Mesenchymal stem cell (in vitro differentiated cells and primary cell): Measurements from ENCODE around the gene SNX33.

Experiments used
- DNase-seq: peaks from one replicate; pipeline ENCODE4 v3.0.0-alpha.2; 2013
- H2AFZ ChIP-seq: one replicate; pipeline ENCODE4 v1.6.1; 2013; ENCODE audit warnings: low read depth, mild to moderate bottlenecking, control low read depth, inconsistent platforms, low read length, moderate library complexity
- H2AK5ac ChIP-seq: 2 replicates; pipeline ENCODE4 v1.6.1; 2013; ENCODE audit warnings: low read length, moderate library complexity, mild to moderate bottlenecking, inconsistent platforms; ENCODE audit not compliant: severe bottlenecking
- H2BK120ac ChIP-seq: one replicate; pipeline ENCODE4 v1.6.1; 2013; ENCODE audit warnings: low read depth, mild to moderate bottlenecking, inconsistent platforms, low read length, moderate library complexity
- H2BK12ac ChIP-seq, 2 experiments: one replicate each; pipeline ENCODE4 v1.6.1; 2013; ENCODE audit warnings: inconsistent platforms in 2 of 2, low read length in 2 of 2, mild to moderate bottlenecking in 2 of 2, moderate library complexity in 2 of 2, control low read depth in 1 of 2
- H2BK15ac ChIP-seq: one replicate; pipeline ENCODE4 v1.6.1; 2013; ENCODE audit warnings: mild to moderate bottlenecking, low read depth, inconsistent platforms; ENCODE audit not compliant: poor library complexity, severe bottlenecking
- H2BK5ac ChIP-seq: 2 replicates; pipeline ENCODE4 v1.6.1; 2013; ENCODE audit warnings: low read depth, mild to moderate bottlenecking, low read length, control low read depth, inconsistent platforms; ENCODE audit not compliant: poor library complexity, severe bottlenecking
- H3K14ac ChIP-seq, 2 experiments: one replicate each; pipeline ENCODE4 v1.6.1; 2013; ENCODE audit warnings: inconsistent platforms in 2 of 2, low read length in 2 of 2, control low read depth in 1 of 2, mild to moderate bottlenecking in 1 of 2, moderate library complexity in 1 of 2
- H3K18ac ChIP-seq, 2 experiments: one replicate each; pipeline ENCODE4 v1.6.1; 2013; ENCODE audit warnings: inconsistent platforms in 2 of 2, low read length in 2 of 2, control low read depth in 1 of 2, low read depth in 1 of 2, mild to moderate bottlenecking in 1 of 2
- H3K23ac ChIP-seq, 2 experiments: one replicate each; pipeline ENCODE4 v1.6.1; 2013; ENCODE audit warnings: inconsistent platforms in 2 of 2, low read length in 2 of 2, mild to moderate bottlenecking in 2 of 2, moderate library complexity in 2 of 2, control low read depth in 1 of 2
- H3K27ac ChIP-seq: 2 replicates; pipeline ENCODE4 v1.5.1; 2013; ENCODE audit warnings: mild to moderate bottlenecking, moderate library complexity, low read length, control low read depth, inconsistent platforms; ENCODE audit not compliant: poor library complexity, severe bottlenecking
- H3K27me3 ChIP-seq, 2 experiments: 2 replicates each; pipeline versions ENCODE4 v1.6.1 to v1.7.0; 2013; ENCODE audit warnings: low read length in 2 of 2, mild to moderate bottlenecking in 2 of 2, moderate library complexity in 2 of 2, control low read depth in 1 of 2, inconsistent platforms in 1 of 2; ENCODE audit not compliant: control insufficient read depth in 1 of 2, insufficient read depth in 1 of 2
- H3K36me3 ChIP-seq, 2 experiments: 2 replicates each; pipeline versions ENCODE4 v1.6.1 to v1.7.0; 2013; ENCODE audit warnings: low read length in 2 of 2, control low read depth in 1 of 2, inconsistent platforms in 1 of 2, low read depth in 1 of 2, mild to moderate bottlenecking in 1 of 2; ENCODE audit not compliant: insufficient read depth in 2 of 2, control insufficient read depth in 1 of 2
- H3K4ac ChIP-seq, 2 experiments: one replicate each; pipeline ENCODE4 v1.6.1; 2013; ENCODE audit warnings: inconsistent platforms in 2 of 2, low read length in 2 of 2, mild to moderate bottlenecking in 2 of 2, moderate library complexity in 2 of 2, control low read depth in 1 of 2, low read depth in 1 of 2
- H3K4me1 ChIP-seq: 2 replicates; pipeline ENCODE4 v1.6.1; 2013; ENCODE audit warnings: low read depth, low read length, control low read depth; ENCODE audit not compliant: control insufficient read depth, insufficient read depth
- H3K4me2 ChIP-seq: 2 replicates; pipeline ENCODE4 v1.6.1; 2013; ENCODE audit warnings: low read length, mild to moderate bottlenecking, inconsistent platforms; ENCODE audit not compliant: poor library complexity, severe bottlenecking
- H3K4me3 ChIP-seq, 2 experiments: 2 replicates each; pipeline versions ENCODE4 v1.5.1 to v1.7.0; 2013; ENCODE audit warnings: low read length in 2 of 2, mild to moderate bottlenecking in 2 of 2, control low read depth in 1 of 2, low read depth in 1 of 2; ENCODE audit not compliant: insufficient read depth in 1 of 2
- H3K79me1 ChIP-seq: replicated peaks from 2 replicates; pipeline ENCODE4 v1.6.1; 2013; ENCODE audit warnings: mild to moderate bottlenecking, control low read depth, low read length, inconsistent platforms; ENCODE audit not compliant: poor library complexity, severe bottlenecking
- H3K9ac ChIP-seq: 2 replicates; pipeline ENCODE4 v1.7.0; 2013; ENCODE audit warnings: mild to moderate bottlenecking, low read length, moderate library complexity
- H3K9me3 ChIP-seq: 2 replicates; pipeline ENCODE4 v1.7.0; 2013; ENCODE audit warnings: mild to moderate bottlenecking, low read length; ENCODE audit not compliant: control insufficient read depth
- H4K8ac ChIP-seq: one replicate; pipeline ENCODE4 v1.6.1; 2013; ENCODE audit warnings: inconsistent platforms, mild to moderate bottlenecking, low read length, moderate library complexity
- H4K91ac ChIP-seq: one replicate; pipeline ENCODE4 v1.6.1; 2013; ENCODE audit warnings: mild to moderate bottlenecking, low read length, inconsistent platforms
- WGBS: methylation state at CpG from one replicate; pipeline ENCODE4 v1.1.7; 2013; ENCODE audit warnings: mixed read lengths; 5-methylcytosine and 5-hydroxymethylcytosine counted together

The SNX33 gene

DNA sequence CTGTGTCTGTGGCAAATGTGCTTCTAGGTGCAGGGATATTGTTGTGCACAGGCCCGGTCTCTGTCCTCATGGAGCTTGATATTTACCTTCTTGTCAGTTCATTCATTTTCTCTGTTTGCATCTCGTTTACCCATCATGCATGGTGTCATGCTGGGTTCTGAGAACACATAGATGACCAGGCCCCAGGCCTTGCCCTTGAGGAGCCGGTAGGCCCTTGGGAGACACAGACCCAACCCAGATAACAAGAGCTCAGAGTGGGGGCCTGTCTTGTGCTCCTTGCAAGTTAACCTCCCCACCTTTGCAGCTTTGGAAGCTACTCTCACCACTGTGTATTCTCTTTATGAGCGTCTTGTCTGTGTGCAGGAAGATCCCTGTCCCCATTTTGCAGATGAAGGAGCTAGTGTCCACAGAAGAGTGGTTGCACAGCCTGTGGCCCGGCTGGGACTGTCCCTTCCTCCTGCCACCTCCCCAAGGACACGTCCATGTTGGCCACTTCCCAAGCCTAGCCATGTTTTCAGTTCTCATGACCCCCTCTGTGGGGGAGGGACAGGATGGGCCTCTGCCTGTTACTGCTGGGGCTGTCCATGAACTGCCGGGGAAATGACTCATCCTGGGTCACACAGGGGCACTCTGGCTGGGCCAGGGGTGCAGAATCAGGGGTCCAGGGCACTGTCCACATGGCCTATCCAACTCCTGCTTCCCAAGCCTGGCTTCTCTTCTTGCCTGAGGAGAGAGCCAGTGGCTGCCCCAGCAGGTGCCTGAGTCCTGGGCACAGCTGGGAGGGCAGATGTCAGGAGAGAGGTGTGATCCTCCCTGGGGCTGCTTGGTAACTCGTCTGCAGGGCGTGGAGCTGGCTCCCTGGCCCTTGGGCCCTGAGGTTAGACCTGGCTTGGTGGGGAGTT lies 3.4 kb downstream of the SNX33 start:
- Histone ChIP-seq H3K36me3 (peaks cover 53 to 60% of the 10 kb centered on the region in 2 experiments), H3K4me2 (peak overlapping the region; percentile 58), H3K14ac (peak overlapping the region in 1 of 2 experiments; percentile 89), H3K79me1 (peaks cover 7% of the 10 kb centered on the region), H3K4me3 (peak overlapping the region; percentile 2 to 94), H2BK120ac (no peak overlapping the region), H4K8ac (peak overlapping the region; percentile 22), H2AK5ac (no peak overlapping the region), H3K9ac (peak overlapping the region; percentile 98), H2BK5ac (no peak overlapping the region), H2BK15ac (no peak overlapping the region), H2AFZ (no peak overlapping the region), H3K4ac (peak overlapping the region; percentile 30 to 71), H3K4me1 (peaks cover 53% of the 10 kb centered on the region), H3K18ac (peak overlapping the region; percentile 48 to 82), H3K27me3 (no peaks in the 10 kb centered on the region), H3K27ac (no peak overlapping the region), H4K91ac (peak overlapping the region; percentile 9), H3K9me3 (no peaks in the 10 kb centered on the region), H3K23ac (no peak overlapping the region), H2BK12ac (peak overlapping the region in 1 of 2 experiments; percentile 65)
- WGBS = 56% methylated on average over 7 of the region's 9 CpGs
- peak; percentile 71 for DNase-seq

DNA sequence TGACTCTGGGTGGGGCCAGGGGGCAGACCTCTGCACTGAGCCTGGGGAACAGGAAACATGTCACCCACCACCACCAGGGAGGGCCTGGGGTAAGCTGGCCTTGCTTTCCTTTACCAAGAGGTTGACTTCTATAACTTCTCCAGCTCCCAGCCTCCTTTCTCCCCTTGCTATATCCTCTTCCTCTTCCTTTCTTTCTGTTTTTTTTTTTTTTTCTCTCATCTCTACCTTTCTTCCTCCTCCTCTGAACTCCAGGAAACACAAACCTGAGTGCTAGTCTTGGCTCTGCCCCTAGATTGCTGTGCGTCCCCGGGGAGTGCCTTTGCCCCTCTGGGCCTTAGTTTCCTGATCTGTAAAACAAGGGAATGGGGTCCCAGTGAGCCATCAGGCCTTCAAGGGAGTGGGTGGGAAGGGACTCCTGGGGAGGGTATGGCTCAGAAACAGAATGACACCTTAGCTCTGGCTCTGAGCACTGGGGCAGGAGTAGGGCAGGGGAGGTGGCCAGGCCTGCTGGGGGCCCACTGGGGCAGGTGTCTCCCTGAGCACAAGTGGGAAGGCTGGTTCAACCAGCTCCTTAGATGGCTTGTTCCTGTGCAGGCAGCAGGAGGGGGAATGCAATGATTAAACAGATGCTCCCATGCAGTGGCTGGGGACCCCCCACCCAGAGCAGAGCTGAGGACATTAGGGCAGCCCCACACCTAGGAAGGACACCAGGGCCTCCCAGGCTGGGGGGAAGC lies 4.3 kb downstream of the SNX33 start:
- 50% methylated on average over 2 of the region's 2 CpGs for WGBS
- H4K8ac ChIP-seq = peak overlapping the region; percentile 22
- peak overlapping the region in 1 of 2 experiments; percentile 89 for H3K14ac ChIP-seq
- peak overlapping the region; percentile 11 for H2BK120ac ChIP-seq
- H3K4me1 ChIP-seq = peaks cover 52% of the 10 kb centered on the region
- H2BK15ac ChIP-seq = peak overlapping the region; percentile 26
- H3K4me2 ChIP-seq = peak overlapping the region; percentile 58
- H3K79me1 ChIP-seq = peaks cover 14% of the 10 kb centered on the region
- H3K27me3 ChIP-seq = no peaks in the 10 kb centered on the region
- no peak overlapping the region for H4K91ac ChIP-seq
- H3K4me3 ChIP-seq = peak overlapping the region; percentile 2 to 94
- peak overlapping the region; percentile 39 for H2BK5ac ChIP-seq
- H2BK12ac ChIP-seq = peak overlapping the region in 1 of 2 experiments; percentile 65
- H3K4ac ChIP-seq = peak overlapping the region; percentile 30 to 71
- peak overlapping the region; percentile 48 to 82 for H3K18ac ChIP-seq
- peaks cover 62 to 68% of the 10 kb centered on the region in 2 experiments for H3K36me3 ChIP-seq
- no peak overlapping the region for H3K27ac ChIP-seq
- peak overlapping the region in 1 of 2 experiments; percentile 46 for H3K23ac ChIP-seq
- no peak for DNase-seq
- H2AFZ ChIP-seq = no peak overlapping the region
- H3K9me3 ChIP-seq = no peaks in the 10 kb centered on the region
- peak overlapping the region; percentile 98 for H3K9ac ChIP-seq
- peak overlapping the region; percentile 64 for H2AK5ac ChIP-seq

DNA sequence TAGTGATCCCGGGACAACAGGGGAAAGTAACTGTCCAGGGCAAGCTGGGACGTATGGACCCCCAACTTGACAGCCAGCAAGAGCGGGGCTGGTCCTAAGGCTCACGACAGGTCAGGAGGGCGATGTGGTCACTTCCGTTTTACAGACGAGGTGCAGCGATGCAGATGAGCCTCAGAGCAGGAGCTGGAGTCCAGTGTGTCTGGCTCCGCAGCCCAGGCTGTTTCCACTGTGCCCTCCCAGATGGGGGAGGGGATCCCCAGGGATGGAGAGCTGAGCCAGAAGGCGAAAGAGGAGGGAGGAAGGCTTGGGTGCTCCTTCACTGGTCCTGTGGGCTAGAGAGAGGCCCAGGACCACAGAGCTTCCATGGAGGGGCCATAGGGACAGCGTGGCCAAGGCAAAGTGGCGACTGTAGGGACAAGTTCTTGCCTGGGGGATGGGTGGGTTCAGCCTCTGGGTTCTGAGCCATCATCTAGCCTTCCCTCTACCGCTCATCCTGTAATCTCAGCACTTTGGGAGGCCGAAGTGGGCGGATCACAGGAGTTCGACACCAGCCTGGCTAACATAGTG lies 5.7 kb downstream of the SNX33 start:
- H3K4me2 ChIP-seq = no peak overlapping the region
- H3K27me3 ChIP-seq = no peaks in the 10 kb centered on the region

More for the DNA sequence above, 5.7 kb downstream of the SNX33 start:
- no peak overlapping the region for H4K8ac ChIP-seq
- H2BK5ac ChIP-seq = no peak overlapping the region
- peak overlapping the region; percentile 98 for H3K9ac ChIP-seq
- peaks cover 20% of the 10 kb centered on the region for H3K79me1 ChIP-seq
- H2BK15ac ChIP-seq = no peak overlapping the region
- no peak overlapping the region for H3K4ac ChIP-seq
- H4K91ac ChIP-seq = no peak overlapping the region
- no peak overlapping the region for H3K23ac ChIP-seq
- H3K18ac ChIP-seq = no peak overlapping the region
- H2AFZ ChIP-seq = no peak overlapping the region
- peak overlapping the region in 1 of 2 experiments; percentile 94 for H3K4me3 ChIP-seq
- H3K4me1 ChIP-seq = peaks cover 55% of the 10 kb centered on the region
- peak overlapping the region in 1 of 2 experiments; percentile 0 for H3K14ac ChIP-seq
- H3K27ac ChIP-seq = no peak overlapping the region
- H3K36me3 ChIP-seq = peaks cover 76 to 83% of the 10 kb centered on the region in 2 experiments
- H2BK12ac ChIP-seq = peak overlapping the region in 1 of 2 experiments; percentile 58
- H2AK5ac ChIP-seq = no peak overlapping the region
- no peak overlapping the region for H2BK120ac ChIP-seq
- 81% methylated on average over 16 of the region's 16 CpGs for WGBS
- H3K9me3 ChIP-seq = no peaks in the 10 kb centered on the region
- no peak for DNase-seq
